ENCODE results near the gene KLRF1. TPM values are rescaled to one million over a fixed set of nuclear protein-coding genes. Genes with fewer than 3 reads are reported as not detected.

The KLRF1 gene, protein sequence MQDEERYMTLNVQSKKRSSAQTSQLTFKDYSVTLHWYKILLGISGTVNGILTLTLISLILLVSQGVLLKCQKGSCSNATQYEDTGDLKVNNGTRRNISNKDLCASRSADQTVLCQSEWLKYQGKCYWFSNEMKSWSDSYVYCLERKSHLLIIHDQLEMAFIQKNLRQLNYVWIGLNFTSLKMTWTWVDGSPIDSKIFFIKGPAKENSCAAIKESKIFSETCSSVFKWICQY
- total RNA-seq (10 to 100 TPM in 1 of 5 donors, 1 to 10 TPM in 1, under 1 TPM in 3; 0.35 to 24.8 (median 0.95) TPM), total RNA-seq (0 to 4.7 (median 0.81) reads per million in 29 experiments)
- 23.3 TPM for total RNA-seq (2013)

DNA sequence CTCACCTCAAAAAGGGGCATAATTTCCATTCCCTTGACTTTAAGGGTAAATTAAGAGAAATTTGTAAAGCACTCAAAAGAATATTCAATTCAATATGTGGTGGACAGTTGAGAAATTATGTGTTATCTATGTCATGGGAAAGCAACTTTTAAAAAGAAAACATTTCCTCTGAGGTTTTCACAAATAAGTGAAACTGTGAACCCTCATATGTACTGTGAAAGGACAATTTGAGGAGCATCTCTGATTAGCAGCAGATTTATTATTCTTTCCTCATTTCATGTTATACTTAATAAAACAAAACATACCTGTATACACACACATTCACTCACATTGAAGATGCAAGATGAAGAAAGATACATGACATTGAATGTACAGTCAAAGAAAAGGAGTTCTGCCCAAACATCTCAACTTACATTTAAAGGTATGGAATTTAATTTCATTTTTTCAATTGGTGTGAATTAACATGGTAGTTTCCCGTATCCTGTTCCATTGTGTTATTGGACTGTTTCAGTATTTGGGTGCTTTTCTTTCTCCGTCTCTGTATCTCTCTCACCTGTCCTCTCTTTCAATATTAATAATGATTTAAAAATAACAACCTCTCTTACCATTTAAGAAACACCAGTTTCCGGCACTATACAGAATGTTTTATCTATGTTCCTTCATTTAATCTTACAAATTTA is at the start of gene KLRF1:
Gene KLRF1, plus strand, starts transcription at position 273 of the 680 bp plus-strand sequence. Its CDS starts 64 bp downstream, at position 337.
- Histone ChIP-seq H3K27ac (ENCODE audit: low read length) (peak within 1 kb of the TSS; percentile 18), H3K4me1 (ENCODE audit: control insufficient read depth in 1 of 2, extremely low read depth in 1 of 2, insufficient read depth in 2 of 2, low read length in 2 of 2) (no peaks in the 10 kb centered on the region), H3K9me3 (no peaks in the 10 kb centered on the region), H3K27me3 (replicated peaks in 1 of 2; ENCODE audit: control insufficient read depth in 2 of 2, extremely low read depth in 1 of 2, insufficient read depth in 2 of 2, low read length in 1 of 2) (no peaks in the 10 kb centered on the region), H3K36me3 (ENCODE audit: control insufficient read depth in 2 of 2, extremely low read depth in 1 of 2, insufficient read depth in 1 of 2, low read length in 1 of 2) (no peaks in the 10 kb centered on the region), H3K4me3 (ENCODE audit: control insufficient read depth in 1 of 2, extremely low read depth in 1 of 2, low read length in 1 of 2) (peak within 1 kb of the TSS in 1 of 2 donors; percentile 29)
- ChIA-PET CTCF (no interaction called here), POLR2A (no interaction called here)
- no peaks in the 10 kb centered on the region for H3K36me3 Mint-ChIP-seq
- peak in 1 of 35 experiments; percentile 19 for DNase-seq
- WGBS (ENCODE audit: insufficient coverage): no CpG with 5 or more reads among the region's 3 CpGs
- peak within 1 kb of the TSS in 2 of 3 donors; percentile 17 to 47 for H3K4me3 Mint-ChIP-seq
- H3K9me3 Mint-ChIP-seq: peaks cover 0 to 4% (median 0%) of the 10 kb centered on the region in 3 donors
- no peak for ATAC-seq (replicated peaks in 1 of 4)
- H3K27ac Mint-ChIP-seq: no peak within 1 kb of the TSS
- peaks cover 2 to 10% of the 10 kb centered on the region in 2 donors for H3K27me3 Mint-ChIP-seq
- peaks cover 0 to 10% (median 0%) of the 10 kb centered on the region in 3 donors for H3K4me1 Mint-ChIP-seq

GRCh38 chr12:9779209-9779608 is 48.1 kb upstream of the KLRF1 start:
- Mint-ChIP-seq H3K27me3 (no peaks in the 10 kb centered on the region), H3K4me1 (peaks cover 70 to 75% (median 73%) of the 10 kb centered on the region in 3 donors), H3K4me3 (no peak overlapping the region), H3K9me3 (no peaks in the 10 kb centered on the region), H3K27ac (peak overlapping the region in 1 of 2 donors; percentile 17), H3K36me3 (no peaks in the 10 kb centered on the region)
- Histone ChIP-seq H3K27me3 (replicated peaks in 1 of 2; ENCODE audit: control insufficient read depth in 2 of 2, extremely low read depth in 1 of 2, insufficient read depth in 2 of 2, low read length in 1 of 2) (no peaks in the 10 kb centered on the region), H3K4me3 (ENCODE audit: control insufficient read depth in 1 of 2, extremely low read depth in 1 of 2, low read length in 1 of 2) (no peak overlapping the region), H3K36me3 (ENCODE audit: control insufficient read depth in 2 of 2, extremely low read depth in 1 of 2, insufficient read depth in 1 of 2, low read length in 1 of 2) (no peaks in the 10 kb centered on the region), H3K9me3 (no peaks in the 10 kb centered on the region), H3K4me1 (ENCODE audit: control insufficient read depth in 1 of 2, extremely low read depth in 1 of 2, insufficient read depth in 2 of 2, low read length in 2 of 2) (peaks cover 26 to 33% of the 10 kb centered on the region in 2 experiments), H3K27ac (ENCODE audit: low read length) (no peak overlapping the region)
- ChIA-PET CTCF (interaction anchor here in 1 of 2 donors (0.6 to 0.9 kb wide), 2 partner anchors 24 to 128 kb away, joined by 3 read pairs; no protein-coding TSS in a partner anchor), POLR2A (interaction anchor here in 1 of 2 donors (0.6 kb wide), 2 partner anchors 96 to 435 kb away, joined by 3 to 5 read pairs; no protein-coding TSS in a partner anchor)
- ATAC-seq (replicated peaks in 1 of 4): no peak
- no CpG with 5 or more reads among the region's 4 CpGs for WGBS (ENCODE audit: insufficient coverage)
- no peak for DNase-seq

DNA sequence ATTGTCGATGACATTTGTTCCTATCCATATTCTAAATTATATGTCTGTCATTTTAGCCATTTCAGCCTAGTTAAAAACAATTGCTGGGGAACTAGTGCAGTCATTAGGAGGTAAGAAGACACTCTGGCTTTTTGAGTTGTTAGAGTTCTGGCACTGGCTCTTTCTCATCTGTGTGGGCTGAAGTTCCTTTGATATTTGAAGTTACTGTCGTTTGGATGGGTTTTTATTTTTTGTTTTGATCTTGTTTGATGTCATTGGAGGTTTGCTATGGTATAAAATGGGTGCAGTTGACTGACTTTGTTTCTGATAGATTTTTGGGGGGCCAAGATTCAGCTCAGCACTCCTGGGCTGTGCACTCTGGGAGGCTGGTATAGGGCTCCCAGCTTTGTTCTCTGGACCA is 45.9 kb upstream of the KLRF1 start:
- CTCF ChIA-PET: interaction anchor here (0.6 to 2.4 kb wide), 11 partner anchors 8 to 1385 kb away, joined by 3 to 15 read pairs (median 4); partner anchors contain the start of gene CD69 (in 1 of the 2)
- 17% methylated on average over 1 of the region's 2 CpGs for WGBS (ENCODE audit: insufficient coverage)
- no peaks in the 10 kb centered on the region for H3K36me3 ChIP-seq (ENCODE audit: control insufficient read depth in 2 of 2, extremely low read depth in 1 of 2, insufficient read depth in 1 of 2, low read length in 1 of 2)
- H3K9me3 ChIP-seq: no peaks in the 10 kb centered on the region
- H3K4me3 Mint-ChIP-seq: peak overlapping the region in 1 of 3 donors; percentile 15
- H3K27me3 Mint-ChIP-seq: no peaks in the 10 kb centered on the region
- DNase-seq (no peak), ATAC-seq (replicated peaks in 1 of 4) (peak in 1 of 4 experiments; percentile 59)
- no peaks in the 10 kb centered on the region for H3K9me3 Mint-ChIP-seq
- peak overlapping the region; percentile 55 to 59 for H3K27ac Mint-ChIP-seq
- H3K4me1 ChIP-seq (ENCODE audit: control insufficient read depth in 1 of 2, extremely low read depth in 1 of 2, insufficient read depth in 2 of 2, low read length in 2 of 2): peaks cover 10 to 14% of the 10 kb centered on the region in 2 experiments
- no peaks in the 10 kb centered on the region for H3K27me3 ChIP-seq (replicated peaks in 1 of 2; ENCODE audit: control insufficient read depth in 2 of 2, extremely low read depth in 1 of 2, insufficient read depth in 2 of 2, low read length in 1 of 2)
- peaks cover 48 to 62% (median 62%) of the 10 kb centered on the region in 3 donors for H3K4me1 Mint-ChIP-seq
- no peaks in the 10 kb centered on the region for H3K36me3 Mint-ChIP-seq
- H3K27ac ChIP-seq (ENCODE audit: low read length): no peak overlapping the region
- POLR2A ChIA-PET: interaction anchor here (0.6 to 1.5 kb wide), 9 partner anchors 9 to 832 kb away, joined by 3 to 10 read pairs (median 5); partner anchors contain the start of gene M6PR (in 1 of the 2)
- H3K4me3 ChIP-seq (ENCODE audit: control insufficient read depth in 1 of 2, extremely low read depth in 1 of 2, low read length in 1 of 2): no peak overlapping the region

DNA sequence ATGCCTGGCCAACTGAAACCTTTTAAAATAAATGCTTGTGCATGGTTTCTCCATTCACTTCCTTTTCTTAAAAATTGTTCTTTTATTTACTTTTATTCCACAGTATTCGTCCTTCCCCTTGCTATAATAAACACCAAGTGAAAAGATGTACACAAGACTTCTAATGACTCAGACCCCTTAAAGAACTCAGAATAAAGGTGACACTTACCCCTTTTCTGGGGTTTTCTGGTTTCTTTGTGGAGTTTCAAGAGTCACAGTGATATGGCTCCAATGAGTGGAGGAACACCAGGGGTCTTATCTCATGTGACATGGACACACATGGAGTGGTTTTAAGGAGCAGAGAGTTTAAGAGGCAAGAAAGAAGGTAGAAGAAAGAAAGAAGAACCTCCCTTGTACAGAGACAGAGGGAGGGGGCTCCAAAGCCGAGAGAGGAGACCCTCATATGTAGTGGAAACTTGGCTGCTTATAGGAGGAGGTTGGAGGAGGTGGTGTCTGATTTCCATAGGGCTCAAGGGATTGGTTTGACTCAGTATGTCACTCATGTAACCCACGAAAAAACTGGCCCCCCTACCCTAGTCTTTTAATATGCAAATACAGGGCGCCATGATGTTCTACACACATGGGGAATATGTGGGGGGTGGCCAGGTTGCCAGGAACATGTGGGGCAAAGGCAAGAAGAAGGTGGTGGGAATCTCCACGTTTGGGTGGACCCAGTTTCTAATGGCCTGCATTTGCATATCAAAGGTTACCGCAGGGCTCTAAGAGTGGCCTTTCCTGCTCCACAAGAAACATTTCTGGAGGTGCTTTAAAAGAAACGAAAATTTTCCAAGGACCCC is 44.5 kb upstream of the KLRF1 start:
- Mint-ChIP-seq H3K9me3 (no peaks in the 10 kb centered on the region), H3K27ac (no peak overlapping the region), H3K4me1 (peaks cover 48 to 60% (median 59%) of the 10 kb centered on the region in 3 donors), H3K27me3 (no peaks in the 10 kb centered on the region), H3K4me3 (no peak overlapping the region), H3K36me3 (no peaks in the 10 kb centered on the region)
- no peak overlapping the region for H3K4me3 ChIP-seq (ENCODE audit: control insufficient read depth in 1 of 2, extremely low read depth in 1 of 2, low read length in 1 of 2)
- WGBS (ENCODE audit: insufficient coverage): 100% methylated on average over 1 of the region's 7 CpGs
- H3K4me1 ChIP-seq (ENCODE audit: control insufficient read depth in 1 of 2, extremely low read depth in 1 of 2, insufficient read depth in 2 of 2, low read length in 2 of 2): peaks cover 5 to 12% of the 10 kb centered on the region in 2 experiments
- H3K36me3 ChIP-seq (ENCODE audit: control insufficient read depth in 2 of 2, extremely low read depth in 1 of 2, insufficient read depth in 1 of 2, low read length in 1 of 2): no peaks in the 10 kb centered on the region
- POLR2A ChIA-PET: interaction anchor here in 1 of 2 donors (1.5 kb wide), 1 partner anchor 13 kb away, joined by 10 read pairs; no protein-coding TSS in a partner anchor
- DNase-seq (no peak), ATAC-seq (replicated peaks in 1 of 4) (no peak)
- no peaks in the 10 kb centered on the region for H3K9me3 ChIP-seq
- CTCF ChIA-PET: interaction anchor here (0.7 to 2.4 kb wide), 4 partner anchors 15 to 370 kb away, joined by 3 to 15 read pairs (median 4); no protein-coding TSS in a partner anchor
- H3K27ac ChIP-seq (ENCODE audit: low read length): no peak overlapping the region
- no peaks in the 10 kb centered on the region for H3K27me3 ChIP-seq (replicated peaks in 1 of 2; ENCODE audit: control insufficient read depth in 2 of 2, extremely low read depth in 1 of 2, insufficient read depth in 2 of 2, low read length in 1 of 2)

DNA sequence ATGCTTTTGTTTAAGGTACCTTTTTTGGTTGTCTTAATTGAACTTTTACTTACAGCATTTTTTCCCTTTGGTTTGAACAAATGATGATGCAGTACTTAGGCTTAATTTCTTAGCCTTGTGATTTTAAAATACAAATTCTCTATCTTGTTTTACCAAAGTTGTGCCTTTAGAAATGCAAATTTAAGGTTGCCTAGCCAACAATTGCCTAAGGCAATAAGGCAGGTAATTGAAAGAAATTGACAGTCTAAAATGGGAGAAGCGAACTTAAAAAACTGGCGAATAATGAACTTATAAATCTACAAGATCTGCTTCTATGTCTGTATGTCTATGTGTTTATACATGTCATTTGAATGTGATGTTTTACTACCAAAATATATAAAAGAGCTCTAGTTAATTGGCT is 43.0 kb upstream of the KLRF1 start:
- Histone ChIP-seq H3K4me1 (ENCODE audit: control insufficient read depth in 1 of 2, extremely low read depth in 1 of 2, insufficient read depth in 2 of 2, low read length in 2 of 2) (peaks cover 5 to 13% of the 10 kb centered on the region in 2 experiments), H3K27ac (ENCODE audit: low read length) (no peak overlapping the region), H3K4me3 (ENCODE audit: control insufficient read depth in 1 of 2, extremely low read depth in 1 of 2, low read length in 1 of 2) (no peak overlapping the region), H3K9me3 (no peaks in the 10 kb centered on the region), H3K36me3 (ENCODE audit: control insufficient read depth in 2 of 2, extremely low read depth in 1 of 2, insufficient read depth in 1 of 2, low read length in 1 of 2) (no peaks in the 10 kb centered on the region), H3K27me3 (replicated peaks in 1 of 2; ENCODE audit: control insufficient read depth in 2 of 2, extremely low read depth in 1 of 2, insufficient read depth in 2 of 2, low read length in 1 of 2) (no peaks in the 10 kb centered on the region)
- Mint-ChIP-seq H3K27ac (no peak overlapping the region), H3K4me3 (no peak overlapping the region), H3K9me3 (no peaks in the 10 kb centered on the region), H3K27me3 (no peaks in the 10 kb centered on the region), H3K4me1 (peaks cover 48 to 57% (median 55%) of the 10 kb centered on the region in 3 donors), H3K36me3 (no peaks in the 10 kb centered on the region)
- ChIA-PET CTCF (interaction anchor here in 1 of 2 donors (0.6 to 0.9 kb wide), 2 partner anchors 8 to 30 kb away, joined by 3 to 4 read pairs; no protein-coding TSS in a partner anchor), POLR2A (interaction anchor here (0.5 to 1.1 kb wide), 4 partner anchors 11 to 32 kb away, joined by 4 to 5 read pairs (median 5); partner anchors contain the start of gene CD69 (in 1 of the 2))
- no CpG with 5 or more reads among the region's 2 CpGs for WGBS (ENCODE audit: insufficient coverage)
- ATAC-seq (replicated peaks in 1 of 4) (no peak), DNase-seq (no peak)
